ENCODE measurements around the gene ACOXL.

The ACOXL gene

GRCh38 chr2:110717734-110718133, 14.6 kb upstream of the ACOXL start:
- FAIRE-seq (no peak), DNase-seq (ENCODE audit: extremely low spot score, insufficient read length, low read depth) (no peak)

GRCh38 chr2:110718382-110718781, 14.0 kb upstream of the ACOXL start:
- DNase-seq (ENCODE audit: extremely low spot score, insufficient read length, low read depth) (no peak), FAIRE-seq (peak; percentile 15)

GRCh38 chr2:110718990-110719389, 13.4 kb upstream of the ACOXL start:
- no peak for DNase-seq (ENCODE audit: extremely low spot score, insufficient read length, low read depth)
- no peak for FAIRE-seq

- no peak for FAIRE-seq
- DNase-seq (ENCODE audit: extremely low spot score, insufficient read length, low read depth): no peak
Measured at GRCh38 chr2:110720547-110720946, 11.8 kb upstream of the ACOXL start.

GRCh38 chr2:110724820-110725219, 7.6 kb upstream of the ACOXL start:
- DNase-seq (ENCODE audit: extremely low spot score, insufficient read length, low read depth): no peak
- FAIRE-seq: no peak

GRCh38 chr2:110725370-110725769, 7.0 kb upstream of the ACOXL start:
- no peak for DNase-seq (ENCODE audit: extremely low spot score, insufficient read length, low read depth)
- FAIRE-seq: no peak

- DNase-seq (ENCODE audit: extremely low spot score, insufficient read length, low read depth): no peak
- no peak for FAIRE-seq
Measured at GRCh38 chr2:110725859-110726258, 6.5 kb upstream of the ACOXL start.

- FAIRE-seq: no peak
Measured at GRCh38 chr2:110726285-110726684, 6.1 kb upstream of the ACOXL start.

GRCh38 chr2:110727923-110728322, 4.5 kb upstream of the ACOXL start:
- no peak for DNase-seq (ENCODE audit: extremely low spot score, insufficient read length, low read depth)
- FAIRE-seq: no peak

More at GRCh38 chr2:110726285-110726684, 6.1 kb upstream of the ACOXL start:
- DNase-seq (ENCODE audit: extremely low spot score, insufficient read length, low read depth): no peak

GRCh38 chr2:110729106-110729505, 3.3 kb upstream of the ACOXL start:
- FAIRE-seq (no peak), DNase-seq (ENCODE audit: extremely low spot score, insufficient read length, low read depth) (no peak)

GRCh38 chr2:110731064-110731463, 1.3 kb upstream of the ACOXL start:
- DNase-seq (ENCODE audit: extremely low spot score, insufficient read length, low read depth) (no peak), FAIRE-seq (no peak)

- DNase-seq (ENCODE audit: extremely low spot score, insufficient read length, low read depth) (no peak), FAIRE-seq (no peak)
Measured at GRCh38 chr2:110735366-110735765, 3.0 kb downstream of the ACOXL start.

GRCh38 chr2:110737783-110738182, 5.4 kb downstream of the ACOXL start:
- no peak for DNase-seq (ENCODE audit: extremely low spot score, insufficient read length, low read depth)
- FAIRE-seq: no peak

- no peak for DNase-seq (ENCODE audit: extremely low spot score, insufficient read length, low read depth)
- no peak for FAIRE-seq
Measured at GRCh38 chr2:110740747-110741349, 8.5 kb downstream of the ACOXL start.

- DNase-seq (ENCODE audit: extremely low spot score, insufficient read length, low read depth): no peak
- no peak for FAIRE-seq
Measured at GRCh38 chr2:110741491-110741980, 9.2 kb downstream of the ACOXL start.

GRCh38 chr2:110742412-110742811, 10.0 kb downstream of the ACOXL start:
- FAIRE-seq: no peak
- no peak for DNase-seq (ENCODE audit: extremely low spot score, insufficient read length, low read depth)

- FAIRE-seq (no peak), DNase-seq (ENCODE audit: extremely low spot score, insufficient read length, low read depth) (no peak)
Measured at GRCh38 chr2:110743600-110743999, 11.2 kb downstream of the ACOXL start.

GRCh38 chr2:110744429-110744828, 12.1 kb downstream of the ACOXL start:
- DNase-seq (ENCODE audit: extremely low spot score, insufficient read length, low read depth): no peak
- peak; percentile 79 for FAIRE-seq

GRCh38 chr2:110745048-110745447, 12.7 kb downstream of the ACOXL start:
- no peak for FAIRE-seq
- no peak for DNase-seq (ENCODE audit: extremely low spot score, insufficient read length, low read depth)

GRCh38 chr2:110746586-110747521, 14.5 kb downstream of the ACOXL start:
- no peak for DNase-seq (ENCODE audit: extremely low spot score, insufficient read length, low read depth)

More at GRCh38 chr2:110746586-110747521, 14.5 kb downstream of the ACOXL start:
- no peak for FAIRE-seq
